Measurements from ENCODE around the gene FAM114A1.

The FAM114A1 gene

GRCh38 chr4:38954727-38955126 lies 87.1 kb downstream of the FAM114A1 start:
- TF ChIP-seq POLR2AphosphoS5 (IDR thresholded peaks at IDR 0.05; ENCODE audit: low read depth, low read length) (no peak), FOXP2 (optimal IDR thresholded peaks at IDR 0.05; ENCODE audit: borderline replicate concordance, extremely low read depth, extremely low read length, insufficient read depth) (no peak), TAF1 (IDR thresholded peaks at IDR 0.05; ENCODE audit: borderline replicate concordance, insufficient read depth, low read length) (no peak), REST (IDR thresholded peaks at IDR 0.05; ENCODE audit: insufficient read depth in 1 of 2, low read depth in 2 of 2, low read length in 2 of 2) (no peak), SIN3A (IDR thresholded peaks at IDR 0.05; ENCODE audit: borderline replicate concordance, insufficient read depth, low read length) (no peak)

GRCh38 chr4:38955957-38956356 lies 88.4 kb downstream of the FAM114A1 start:
- TF ChIP-seq SIN3A (IDR thresholded peaks at IDR 0.05; ENCODE audit: borderline replicate concordance, insufficient read depth, low read length) = no peak
- no peak for TF ChIP-seq POLR2AphosphoS5 (IDR thresholded peaks at IDR 0.05; ENCODE audit: low read depth, low read length)
- no peak for TF ChIP-seq REST (IDR thresholded peaks at IDR 0.05; ENCODE audit: insufficient read depth in 1 of 2, low read depth in 2 of 2, low read length in 2 of 2)
- no peak for TF ChIP-seq FOXP2 (optimal IDR thresholded peaks at IDR 0.05; ENCODE audit: borderline replicate concordance, extremely low read depth, extremely low read length, insufficient read depth)
- TF ChIP-seq TAF1 (IDR thresholded peaks at IDR 0.05; ENCODE audit: borderline replicate concordance, insufficient read depth, low read length) = no peak

GRCh38 chr4:38957261-38957815 lies 89.7 kb downstream of the FAM114A1 start:
- TF ChIP-seq FOXP2 (optimal IDR thresholded peaks at IDR 0.05; ENCODE audit: borderline replicate concordance, extremely low read depth, extremely low read length, insufficient read depth) (no peak), POLR2AphosphoS5 (IDR thresholded peaks at IDR 0.05; ENCODE audit: low read depth, low read length) (no peak), TAF1 (IDR thresholded peaks at IDR 0.05; ENCODE audit: borderline replicate concordance, insufficient read depth, low read length) (no peak), REST (IDR thresholded peaks at IDR 0.05; ENCODE audit: insufficient read depth in 1 of 2, low read depth in 2 of 2, low read length in 2 of 2) (no peak), SIN3A (IDR thresholded peaks at IDR 0.05; ENCODE audit: borderline replicate concordance, insufficient read depth, low read length) (no peak)

GRCh38 chr4:38957893-38958292 lies 90.3 kb downstream of the FAM114A1 start:
- TF ChIP-seq TAF1 (IDR thresholded peaks at IDR 0.05; ENCODE audit: borderline replicate concordance, insufficient read depth, low read length) = no peak
- TF ChIP-seq FOXP2 (optimal IDR thresholded peaks at IDR 0.05; ENCODE audit: borderline replicate concordance, extremely low read depth, extremely low read length, insufficient read depth) = no peak
- no peak for TF ChIP-seq REST (IDR thresholded peaks at IDR 0.05; ENCODE audit: insufficient read depth in 1 of 2, low read depth in 2 of 2, low read length in 2 of 2)
- no peak for TF ChIP-seq POLR2AphosphoS5 (IDR thresholded peaks at IDR 0.05; ENCODE audit: low read depth, low read length)
- TF ChIP-seq SIN3A (IDR thresholded peaks at IDR 0.05; ENCODE audit: borderline replicate concordance, insufficient read depth, low read length) = no peak
